K562 (cell line): ENCODE results near the gene DHCR7. TPM values are rescaled to one million over a fixed set of nuclear protein-coding genes. Genes with fewer than 3 reads are reported as not detected.

ENCODE experiments used
- ATAC-seq: fragments of 200-7000 bp; cut with Tn5 transposase; 3 replicates; pipeline ENCODE4 v1.9.1; 2020; ENCODE audit warnings: moderate library complexity
- BruUV-seq: library from RNA; stranded (reverse); fragments of 400-500 nt; replicated peaks from 2 replicates; lab custom pipeline; 2021; lab: Mats Ljungman, UMichigan
- CTCF ChIA-PET: fragments of 300-600 bp; formaldehyde crosslinking; extraction: SDS; loops from one replicate; lab custom pipeline; 2021; ENCODE audit warnings: low intra/inter-chr PET ratio; lab: Yijun Ruan, JAX
- POLR2A ChIA-PET: fragments of 300-600, 350-650 bp; sonication (Branson Sonifier 250); formaldehyde crosslinking; extraction: SDS; loops from one replicate; lab custom pipeline; 2021; ENCODE audit warnings: antibody characterized with exemption, inconsistent platforms; lab: Yijun Ruan, JAX
- DNase-seq, 4 experiments: peaks; one replicate each; pipeline versions ENCODE4 v3.0.0 to v3.0.0-alpha.2; 2011 to 2018; ENCODE audit warnings: low spot score in 3 of 4, mixed read lengths in 3 of 4; ENCODE audit errors: extremely low read depth in 1 of 4
- FAIRE-seq: peaks from 2 replicates; lab custom pipeline; 2011; peaks lifted over from hg19 to GRCh38; lab: Jason Lieb, UNC
- H2AFZ ChIP-seq: 2 replicates; pipeline ENCODE4 v1.6.0; 2011; ENCODE audit warnings: low read depth, low read length, control low read depth, inconsistent platforms
- H3K27ac ChIP-seq: fragments of 200-600 bp; 3 replicates; pipeline ENCODE4 v1.8.0; 2011; ENCODE audit warnings: low read depth, mild to moderate bottlenecking, control low read depth, inconsistent platforms, low read length, moderate library complexity, mixed read lengths; ENCODE audit errors: extremely low read depth
- H3K27me3 ChIP-seq, 2 experiments: fragments of 300-600 bp in 1 of 2; 2 replicates in 1 of 2; 3 replicates in 1 of 2; pipeline versions ENCODE4 v1.6.0 to v1.8.0; 2011; ENCODE audit warnings: inconsistent platforms in 2 of 2, low read length in 2 of 2, mild to moderate bottlenecking in 1 of 2, mixed read lengths in 1 of 2, moderate library complexity in 1 of 2; ENCODE audit not compliant: control insufficient read depth in 2 of 2, insufficient read depth in 2 of 2
- H3K36me3 ChIP-seq: fragments of 300-600 bp; 3 replicates; pipeline ENCODE4 v1.8.0; 2011; ENCODE audit warnings: mild to moderate bottlenecking, low read length, inconsistent platforms; ENCODE audit not compliant: control insufficient read depth, insufficient read depth
- H3K4me1 ChIP-seq, 2 experiments: fragments of 200-600 bp in 1 of 2; replicated peaks in 1 of 2; 2 replicates in 1 of 2; 3 replicates in 1 of 2; pipeline versions ENCODE4 v1.5.1 to v1.8.0; 2011; ENCODE audit warnings: inconsistent platforms in 2 of 2, low read length in 2 of 2, mild to moderate bottlenecking in 1 of 2, mixed read lengths in 1 of 2, moderate library complexity in 1 of 2; ENCODE audit not compliant: control insufficient read depth in 2 of 2, insufficient read depth in 2 of 2
- H3K4me2 ChIP-seq: 2 replicates; pipeline ENCODE4 v1.6.1; 2011; ENCODE audit warnings: low read length, control low read depth, inconsistent platforms, mixed read lengths; ENCODE audit not compliant: insufficient read depth
- H3K4me3 ChIP-seq: fragments of 200-600 bp; sonication (generic), shearing (Covaris generic); 2 replicates; pipeline ENCODE4 v1.5.1; 2016; ENCODE audit warnings: control low read depth, inconsistent platforms
- H3K79me2 ChIP-seq: fragments of 200-600 bp; 3 replicates; pipeline ENCODE4 v1.8.0; 2011; ENCODE audit warnings: low read length, inconsistent platforms; ENCODE audit not compliant: control insufficient read depth, insufficient read depth
- H3K9ac ChIP-seq, 2 experiments: 2 replicates each; pipeline versions ENCODE4 v1.6.0 to v1.6.1; 2011; ENCODE audit warnings: low read depth in 2 of 2, low read length in 2 of 2, control low read depth in 1 of 2, inconsistent platforms in 1 of 2, mild to moderate bottlenecking in 1 of 2, mixed read lengths in 1 of 2; ENCODE audit not compliant: insufficient read depth in 1 of 2
- H3K9me1 ChIP-seq: one replicate; pipeline ENCODE4 v1.6.0; 2011; ENCODE audit warnings: inconsistent platforms, mild to moderate bottlenecking, low read length, moderate library complexity; ENCODE audit not compliant: control insufficient read depth, insufficient read depth
- H3K9me3 ChIP-seq: replicated peaks from 2 replicates; pipeline ENCODE4 v1.5.1; 2011; ENCODE audit warnings: low read depth, low read length, inconsistent platforms; ENCODE audit not compliant: control insufficient read depth, insufficient read depth
- H4K20me1 ChIP-seq: replicated peaks from 2 replicates; pipeline ENCODE4 v1.6.1; 2011; ENCODE audit warnings: low read length, inconsistent platforms, mixed read lengths; ENCODE audit not compliant: control insufficient read depth, insufficient read depth
- BRF1 ChIP-seq: IDR thresholded peaks from 3 replicates; pipeline ENCODE4 v1.6.1; 2011; ENCODE audit warnings: borderline replicate concordance, mild to moderate bottlenecking; ENCODE audit not compliant: insufficient read length; ENCODE audit errors: extremely low read depth
- CBX1 ChIP-seq: sonication (generic); IDR thresholded peaks from 2 replicates; pipeline ENCODE4 v1.6.1; 2016; ENCODE audit warnings: antibody characterized with exemption, low read depth, mild to moderate bottlenecking
- CREB1 ChIP-seq, 2 experiments: sonication (generic) in 1 of 2; formaldehyde crosslinking in 1 of 2; IDR thresholded peaks; 2 replicates each; pipeline versions ENCODE4 v1.6.1 to v1.8.0; 2012 to 2022; ENCODE audit warnings: inconsistent platforms in 1 of 2, mild to moderate bottlenecking in 1 of 2, missing genetic modification reagents in 1 of 2, moderate library complexity in 1 of 2
- HMGXB4 ChIP-seq: sonication (generic); formaldehyde crosslinking; IDR thresholded peaks from 2 replicates; pipeline ENCODE4 v1.8.1; 2023; ENCODE audit warnings: mild to moderate bottlenecking, missing genetic modification reagents
- JUND ChIP-seq, 2 experiments: IDR thresholded peaks; 2 replicates in 1 of 2; 3 replicates in 1 of 2; pipeline ENCODE4 v1.6.1; 2011; ENCODE audit warnings: borderline replicate concordance in 2 of 2, low read depth in 2 of 2, low read length in 2 of 2, improper control_type of control experiment in 1 of 2, missing biosample characterization in 1 of 2, missing genetic modification characterization in 1 of 2, missing genetic modification reagents in 1 of 2
- MXI1 ChIP-seq: IDR thresholded peaks from 2 replicates; pipeline ENCODE4 v1.6.1; 2011; ENCODE audit warnings: low read depth, mild to moderate bottlenecking, improper control_type of control experiment, low read length
- PHB ChIP-seq: fragments of 250-450 bp; sonication (Bioruptor Pico); IDR thresholded peaks from 2 replicates; pipeline ENCODE4 v1.5.0; 2021
- THRAP3 ChIP-seq: fragments of 450-650 bp; IDR thresholded peaks from 2 replicates; pipeline ENCODE4 v1.6.1; 2016; ENCODE audit warnings: mild to moderate bottlenecking, inconsistent platforms, borderline replicate concordance
- WGBS: fragments of 100-300 bp; shearing (Covaris generic); methylation state at CpG from one replicate; pipeline ENCODE4 v1.1.6; 2016; ENCODE audit warnings: low coverage, mixed read lengths; ENCODE audit not compliant: insufficient coverage; ENCODE audit errors: missing lambda C conversion rate; 5-methylcytosine and 5-hydroxymethylcytosine counted together
- in situ Hi-C: fragments of 300-500 bp; cut with MboI; formaldehyde crosslinking; loops from 4 replicates; pipeline ENCODE4 v1.15.0; 2018; ENCODE audit warnings: inconsistent platforms, mixed read lengths
- intact Hi-C: fragments of 100-400 bp; cut with micrococcal nuclease; formaldehyde crosslinking; loops from 2 replicates; pipeline ENCODE4 v1.14.2; 2022
- polyA plus RNA-seq, 8 experiments: library from polyadenylated mRNA; depleted of rRNA in 4 of 8; stranded (reverse) in 5 of 8; unstranded in 3 of 8; fragments of >200 nt; fragmentation: Nextera tagmentation in 2 of 8; fragmentation: Illumina TruSeq in 1 of 8; extraction: Ambion mirVana in 2 of 8; extraction: Trizol in 1 of 8; gene quantifications; 2 replicates each; pipeline versions ENCODE4 v1.2.1 to v1.2.3, GENCODE V29; 2011 to 2014; ENCODE audit warnings: inconsistent platforms in 1 of 8, missing spikeins in 1 of 8
- total RNA-seq, 7 experiments: library from RNA; depleted of rRNA in 6 of 7; stranded (reverse); fragments of >200 nt in 6 of 7; fragmentation: Illumina TruSeq in 2 of 7; extraction: Trizol in 2 of 7; gene quantifications; 2 replicates each; pipeline versions ENCODE4 v1.2.1 to v1.2.3, GENCODE V29; 2011 to 2021; ENCODE audit warnings: low replicate concordance in 1 of 7
- TF ChIP-seq, protein P1 (sequence below): fragments of 450-650 bp; IDR thresholded peaks from 2 replicates; pipeline ENCODE4 v1.6.1; 2014; ENCODE audit warnings: low read depth, mild to moderate bottlenecking, moderate library complexity, borderline replicate concordance
- TF ChIP-seq, protein P2 (sequence below): fragments of 450-650 bp; IDR thresholded peaks from 2 replicates; pipeline ENCODE4 v1.6.1; 2016
- TF ChIP-seq, protein P3 (sequence below), 2 experiments: fragments of 150-350 bp in 1 of 2; IDR thresholded peaks; 2 replicates each; pipeline ENCODE4 v1.6.1; 2012 to 2016; ENCODE audit warnings: low read depth in 2 of 2, low read length in 2 of 2, mild to moderate bottlenecking in 1 of 2, moderate library complexity in 1 of 2

The DHCR7 gene
- total and polyA plus RNA-seq, 9 of the 15 experiments (the other 6 are each of a cell fraction or from before 2014, with no cell fraction given) = 8.4 to 192 (median 82.4) TPM

DNA sequence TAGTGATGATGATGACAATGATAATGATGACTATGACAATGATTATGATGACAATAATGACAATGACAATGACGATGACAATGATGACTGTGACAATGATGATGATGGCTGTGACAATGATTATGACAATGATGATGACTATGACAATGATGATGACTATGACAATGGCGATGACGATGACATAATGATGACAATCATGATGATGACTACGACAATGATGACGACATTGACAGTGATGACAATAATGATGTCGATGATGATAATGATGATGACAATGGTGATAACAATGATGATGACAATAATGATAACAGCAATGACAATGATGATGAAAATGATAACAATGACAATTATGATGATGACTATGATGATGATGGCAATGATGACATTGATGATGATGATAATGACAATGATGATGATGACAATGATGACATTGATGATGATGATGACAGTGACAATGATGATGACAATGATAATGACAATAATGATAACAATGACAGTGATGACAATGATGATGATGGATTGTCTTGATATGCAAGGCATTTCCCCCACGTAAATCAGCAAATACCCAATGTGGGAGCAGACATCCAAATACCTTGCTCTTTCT is 37.7 kb downstream of the DHCR7 start (continued):
- TF ChIP-seq MXI1 (no peak), JUND (IDR thresholded peaks at IDR 0.05; ENCODE audit: borderline replicate concordance, low read depth, low read length) (no peak), JUND (tag; IDR thresholded peaks at IDR 0.05; ENCODE audit: borderline replicate concordance, low read depth, low read length) (peak; percentile 59; the same call in 2 of the 3 replicates), CREB1 (IDR thresholded peaks at IDR 0.05) (peak; percentile 55; the same call in 1 of the 2 replicates), CREB1 (CRISPR knock-in tag; IDR thresholded peaks at IDR 0.05) (peak; percentile 88)

- no TSS peak for BruUV-seq
- Histone ChIP-seq H3K9ac (no peak overlapping the region), H3K4me2 (no peak overlapping the region), H3K9me1 (no peaks in the 10 kb centered on the region), H4K20me1 (no peaks in the 10 kb centered on the region; the same call in 1 of the 2 replicates), H3K4me3 (no peak overlapping the region), H2AFZ (no peak overlapping the region), H3K27ac (no peak overlapping the region), H3K79me2 (no peaks in the 10 kb centered on the region), H3K9me3 (no peaks in the 10 kb centered on the region), H3K36me3 (no peaks in the 10 kb centered on the region), H3K27me3 (peaks cover 15 to 41% of the 10 kb centered on the region in 2 experiments), H3K4me1 (no peaks in the 10 kb centered on the region)
- ATAC-seq (no peak), FAIRE-seq (no peak), DNase-seq (no peak)
- ChIA-PET POLR2A (no interaction called here), CTCF (no interaction called here)
- in situ Hi-C loops = no loop called here
- intact Hi-C loops = no loop called here
- 1% methylated on average over 7 of the region's 7 CpGs for WGBS
- TF ChIP-seq BRF1 = no peak
- TF ChIP-seq, protein P1, sequence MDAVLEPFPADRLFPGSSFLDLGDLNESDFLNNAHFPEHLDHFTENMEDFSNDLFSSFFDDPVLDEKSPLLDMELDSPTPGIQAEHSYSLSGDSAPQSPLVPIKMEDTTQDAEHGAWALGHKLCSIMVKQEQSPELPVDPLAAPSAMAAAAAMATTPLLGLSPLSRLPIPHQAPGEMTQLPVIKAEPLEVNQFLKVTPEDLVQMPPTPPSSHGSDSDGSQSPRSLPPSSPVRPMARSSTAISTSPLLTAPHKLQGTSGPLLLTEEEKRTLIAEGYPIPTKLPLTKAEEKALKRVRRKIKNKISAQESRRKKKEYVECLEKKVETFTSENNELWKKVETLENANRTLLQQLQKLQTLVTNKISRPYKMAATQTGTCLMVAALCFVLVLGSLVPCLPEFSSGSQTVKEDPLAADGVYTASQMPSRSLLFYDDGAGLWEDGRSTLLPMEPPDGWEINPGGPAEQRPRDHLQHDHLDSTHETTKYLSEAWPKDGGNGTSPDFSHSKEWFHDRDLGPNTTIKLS = no peak
- TF ChIP-seq PHB (CRISPR knock-in tag) = no peak
- TF ChIP-seq, protein P2, sequence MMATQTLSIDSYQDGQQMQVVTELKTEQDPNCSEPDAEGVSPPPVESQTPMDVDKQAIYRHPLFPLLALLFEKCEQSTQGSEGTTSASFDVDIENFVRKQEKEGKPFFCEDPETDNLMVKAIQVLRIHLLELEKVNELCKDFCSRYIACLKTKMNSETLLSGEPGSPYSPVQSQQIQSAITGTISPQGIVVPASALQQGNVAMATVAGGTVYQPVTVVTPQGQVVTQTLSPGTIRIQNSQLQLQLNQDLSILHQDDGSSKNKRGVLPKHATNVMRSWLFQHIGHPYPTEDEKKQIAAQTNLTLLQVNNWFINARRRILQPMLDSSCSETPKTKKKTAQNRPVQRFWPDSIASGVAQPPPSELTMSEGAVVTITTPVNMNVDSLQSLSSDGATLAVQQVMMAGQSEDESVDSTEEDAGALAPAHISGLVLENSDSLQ = no peak
- TF ChIP-seq, protein P3, sequence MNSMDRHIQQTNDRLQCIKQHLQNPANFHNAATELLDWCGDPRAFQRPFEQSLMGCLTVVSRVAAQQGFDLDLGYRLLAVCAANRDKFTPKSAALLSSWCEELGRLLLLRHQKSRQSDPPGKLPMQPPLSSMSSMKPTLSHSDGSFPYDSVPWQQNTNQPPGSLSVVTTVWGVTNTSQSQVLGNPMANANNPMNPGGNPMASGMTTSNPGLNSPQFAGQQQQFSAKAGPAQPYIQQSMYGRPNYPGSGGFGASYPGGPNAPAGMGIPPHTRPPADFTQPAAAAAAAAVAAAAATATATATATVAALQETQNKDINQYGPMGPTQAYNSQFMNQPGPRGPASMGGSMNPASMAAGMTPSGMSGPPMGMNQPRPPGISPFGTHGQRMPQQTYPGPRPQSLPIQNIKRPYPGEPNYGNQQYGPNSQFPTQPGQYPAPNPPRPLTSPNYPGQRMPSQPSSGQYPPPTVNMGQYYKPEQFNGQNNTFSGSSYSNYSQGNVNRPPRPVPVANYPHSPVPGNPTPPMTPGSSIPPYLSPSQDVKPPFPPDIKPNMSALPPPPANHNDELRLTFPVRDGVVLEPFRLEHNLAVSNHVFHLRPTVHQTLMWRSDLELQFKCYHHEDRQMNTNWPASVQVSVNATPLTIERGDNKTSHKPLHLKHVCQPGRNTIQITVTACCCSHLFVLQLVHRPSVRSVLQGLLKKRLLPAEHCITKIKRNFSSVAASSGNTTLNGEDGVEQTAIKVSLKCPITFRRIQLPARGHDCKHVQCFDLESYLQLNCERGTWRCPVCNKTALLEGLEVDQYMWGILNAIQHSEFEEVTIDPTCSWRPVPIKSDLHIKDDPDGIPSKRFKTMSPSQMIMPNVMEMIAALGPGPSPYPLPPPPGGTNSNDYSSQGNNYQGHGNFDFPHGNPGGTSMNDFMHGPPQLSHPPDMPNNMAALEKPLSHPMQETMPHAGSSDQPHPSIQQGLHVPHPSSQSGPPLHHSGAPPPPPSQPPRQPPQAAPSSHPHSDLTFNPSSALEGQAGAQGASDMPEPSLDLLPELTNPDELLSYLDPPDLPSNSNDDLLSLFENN (IDR thresholded peaks at IDR 0.05; ENCODE audit: low read depth in 2 of 2, low read length in 2 of 2) = no peak
- TF ChIP-seq THRAP3 = no peak
- TF ChIP-seq CBX1 = no peak
- no peak for TF ChIP-seq HMGXB4
Observed at GRCh38 chr11:71408826-71409225, 39.4 kb downstream of the DHCR7 start.
